Measurements from ENCODE around the gene FAM135A.

DNA sequence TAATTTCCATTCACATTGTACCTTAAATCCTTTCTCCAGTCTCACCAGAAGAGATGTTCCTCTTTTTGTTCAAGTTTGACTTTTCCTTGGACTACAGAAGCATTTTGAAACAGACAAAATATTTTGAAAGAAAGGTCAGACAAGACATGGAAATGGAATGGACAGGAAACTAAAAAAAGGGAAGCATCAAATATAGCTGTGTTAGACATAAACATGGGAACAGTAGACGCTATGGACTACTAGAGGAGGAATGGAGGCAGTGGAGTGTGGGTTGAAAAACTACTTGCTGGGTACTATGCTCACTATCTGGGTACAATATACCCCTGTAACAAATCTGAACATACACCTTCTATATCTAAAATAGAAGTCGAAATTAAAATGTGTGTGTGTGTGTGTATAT is 4.1 kb upstream of the FAM135A start:
- TF ChIP-seq, protein P1, sequence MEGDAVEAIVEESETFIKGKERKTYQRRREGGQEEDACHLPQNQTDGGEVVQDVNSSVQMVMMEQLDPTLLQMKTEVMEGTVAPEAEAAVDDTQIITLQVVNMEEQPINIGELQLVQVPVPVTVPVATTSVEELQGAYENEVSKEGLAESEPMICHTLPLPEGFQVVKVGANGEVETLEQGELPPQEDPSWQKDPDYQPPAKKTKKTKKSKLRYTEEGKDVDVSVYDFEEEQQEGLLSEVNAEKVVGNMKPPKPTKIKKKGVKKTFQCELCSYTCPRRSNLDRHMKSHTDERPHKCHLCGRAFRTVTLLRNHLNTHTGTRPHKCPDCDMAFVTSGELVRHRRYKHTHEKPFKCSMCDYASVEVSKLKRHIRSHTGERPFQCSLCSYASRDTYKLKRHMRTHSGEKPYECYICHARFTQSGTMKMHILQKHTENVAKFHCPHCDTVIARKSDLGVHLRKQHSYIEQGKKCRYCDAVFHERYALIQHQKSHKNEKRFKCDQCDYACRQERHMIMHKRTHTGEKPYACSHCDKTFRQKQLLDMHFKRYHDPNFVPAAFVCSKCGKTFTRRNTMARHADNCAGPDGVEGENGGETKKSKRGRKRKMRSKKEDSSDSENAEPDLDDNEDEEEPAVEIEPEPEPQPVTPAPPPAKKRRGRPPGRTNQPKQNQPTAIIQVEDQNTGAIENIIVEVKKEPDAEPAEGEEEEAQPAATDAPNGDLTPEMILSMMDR (IDR thresholded peaks at IDR 0.05) = no peak
- TF ChIP-seq POLR2A (IDR thresholded peaks at IDR 0.05) = no peak
- no peak for TF ChIP-seq EP300 (IDR thresholded peaks at IDR 0.05)
- no peak for TF ChIP-seq POLR2AphosphoS5 (IDR thresholded peaks at IDR 0.05)

Data from upper lobe of left lung (tissue), 4 donors.